ENCODE data around the gene ATP5MC3. TPM values are rescaled to one million over a fixed set of nuclear protein-coding genes. Genes with fewer than 3 reads are reported as not detected.
"Not testable (repeated sequence)": the region's sequence is repeated elsewhere in the genome, so short reads cannot be mapped to it uniquely, and the experiment has no call there.

ATP5MC3 gene
- polyA plus RNA-seq: 100 to 1,000 TPM; 377 to 560 (median 464) TPM

- peak within 1 kb of the TSS; percentile 77 to 95 (median 94) for H3K4me3 Mint-ChIP-seq
- peak within 1 kb of the TSS; percentile 82 to 95 (median 88) for H3K27ac Mint-ChIP-seq
- peaks cover 18 to 23% of the 10 kb centered on the region in 2 donors for H3K4me1 Mint-ChIP-seq
- no peaks in the 10 kb centered on the region for H3K9me3 Mint-ChIP-seq
- DNase-seq: peak; percentile 88 to 92 (median 91)
- peaks cover 3 to 6% (median 5%) of the 10 kb centered on the region in 3 donors for H3K27me3 Mint-ChIP-seq (ENCODE audit: low read depth in 3 of 3)
- H3K36me3 Mint-ChIP-seq: peaks cover 0 to 20% (median 11%) of the 10 kb centered on the region in 3 donors
Measured at GRCh38 chr2:175181104-175181876, at the start of gene ATP5MC3. Gene ATP5MC3, minus strand, starts transcription at chr2:175181710. Its CDS starts 317 bp downstream, at chr2:175181393.

GRCh38 chr2:175228601-175229000, 47.1 kb upstream of the ATP5MC3 start:
- H3K4me1 Mint-ChIP-seq; H3K36me3 Mint-ChIP-seq; H3K4me3 Mint-ChIP-seq; H3K9me3 Mint-ChIP-seq; DNase-seq; H3K27ac Mint-ChIP-seq; H3K27me3 Mint-ChIP-seq (ENCODE audit: low read depth in 3 of 3): not testable (repeated sequence)

GRCh38 chr2:175228179-175228578, 46.7 kb upstream of the ATP5MC3 start:
- Mint-ChIP-seq H3K27ac (no peak overlapping the region), H3K4me3 (no peak overlapping the region)
- no peak for DNase-seq

GRCh38 chr2:175227393-175227792, 45.9 kb upstream of the ATP5MC3 start:
- H3K27ac Mint-ChIP-seq: no peak overlapping the region
- H3K4me3 Mint-ChIP-seq: peak overlapping the region in 2 of 5 donors; percentile 0 to 12

More at GRCh38 chr2:175228179-175228578, 46.7 kb upstream of the ATP5MC3 start:
- H3K4me1 Mint-ChIP-seq: peaks cover 4 to 8% of the 10 kb centered on the region in 2 donors
- peaks cover 0 to 2% (median 0%) of the 10 kb centered on the region in 6 donors for H3K9me3 Mint-ChIP-seq
- peaks cover 0 to 10% (median 2%) of the 10 kb centered on the region in 3 donors for H3K27me3 Mint-ChIP-seq (ENCODE audit: low read depth in 3 of 3)
- H3K36me3 Mint-ChIP-seq: no peaks in the 10 kb centered on the region

GRCh38 chr2:175220075-175220474, 38.6 kb upstream of the ATP5MC3 start:
- no peak for DNase-seq
- Mint-ChIP-seq H3K4me1 (no peaks in the 10 kb centered on the region), H3K27me3 (ENCODE audit: low read depth in 3 of 3) (peaks cover 4 to 8% (median 4%) of the 10 kb centered on the region in 3 donors), H3K36me3 (no peaks in the 10 kb centered on the region), H3K4me3 (no peak overlapping the region), H3K27ac (no peak overlapping the region), H3K9me3 (peaks cover 0 to 2% (median 0%) of the 10 kb centered on the region in 6 donors)

More at GRCh38 chr2:175227393-175227792, 45.9 kb upstream of the ATP5MC3 start:
- peaks cover 2 to 11% (median 4%) of the 10 kb centered on the region in 3 donors for H3K27me3 Mint-ChIP-seq (ENCODE audit: low read depth in 3 of 3)
- H3K4me1 Mint-ChIP-seq: peaks cover 4 to 8% of the 10 kb centered on the region in 2 donors
- peaks cover 0 to 2% (median 0%) of the 10 kb centered on the region in 6 donors for H3K9me3 Mint-ChIP-seq
- DNase-seq: peak in 1 of 3 donors; percentile 14
- H3K36me3 Mint-ChIP-seq: no peaks in the 10 kb centered on the region

GRCh38 chr2:175218551-175218950, 37.0 kb upstream of the ATP5MC3 start:
- H3K36me3 Mint-ChIP-seq: no peaks in the 10 kb centered on the region

GRCh38 chr2:175207741-175208438, 26.4 kb upstream of the ATP5MC3 start:
- DNase-seq: peak; percentile 38 to 73 (median 54)
- peak overlapping the region; percentile 73 to 88 (median 86) for H3K27ac Mint-ChIP-seq

More at GRCh38 chr2:175218551-175218950, 37.0 kb upstream of the ATP5MC3 start:
- Mint-ChIP-seq H3K4me1 (no peaks in the 10 kb centered on the region), H3K9me3 (peaks cover 0 to 2% (median 0%) of the 10 kb centered on the region in 6 donors), H3K27ac (no peak overlapping the region), H3K27me3 (ENCODE audit: low read depth in 3 of 3) (peaks cover 2 to 8% (median 4%) of the 10 kb centered on the region in 3 donors), H3K4me3 (no peak overlapping the region)
- no peak for DNase-seq

GRCh38 chr2:175206866-175207265, 25.4 kb upstream of the ATP5MC3 start:
- Mint-ChIP-seq H3K4me1 (peaks cover 33 to 44% of the 10 kb centered on the region in 2 donors), H3K27me3 (ENCODE audit: low read depth in 3 of 3) (peaks cover 0 to 6% (median 2%) of the 10 kb centered on the region in 3 donors), H3K4me3 (peak overlapping the region in 3 of 5 donors; percentile 36 to 76 (median 48)), H3K36me3 (peaks cover 0 to 5% (median 0%) of the 10 kb centered on the region in 3 donors), H3K9me3 (no peaks in the 10 kb centered on the region), H3K27ac (peak overlapping the region; percentile 1 to 88 (median 86))
- DNase-seq: no peak

More at GRCh38 chr2:175207741-175208438, 26.4 kb upstream of the ATP5MC3 start:
- Mint-ChIP-seq H3K4me3 (peak overlapping the region; percentile 40 to 76 (median 48)), H3K9me3 (no peaks in the 10 kb centered on the region), H3K36me3 (peaks cover 0 to 5% (median 0%) of the 10 kb centered on the region in 3 donors), H3K4me1 (peaks cover 33 to 44% of the 10 kb centered on the region in 2 donors), H3K27me3 (ENCODE audit: low read depth in 3 of 3) (peaks cover 3 to 5% (median 4%) of the 10 kb centered on the region in 3 donors)

- no peak overlapping the region for H3K27ac Mint-ChIP-seq
- DNase-seq: no peak
- no peak overlapping the region for H3K4me3 Mint-ChIP-seq
- no peaks in the 10 kb centered on the region for H3K9me3 Mint-ChIP-seq
- H3K36me3 Mint-ChIP-seq: no peaks in the 10 kb centered on the region
- peaks cover 0 to 6% (median 2%) of the 10 kb centered on the region in 3 donors for H3K27me3 Mint-ChIP-seq (ENCODE audit: low read depth in 3 of 3)
- H3K4me1 Mint-ChIP-seq: peaks cover 33 to 44% of the 10 kb centered on the region in 2 donors
Measured at GRCh38 chr2:175205523-175205922, 24.0 kb upstream of the ATP5MC3 start.

GRCh38 chr2:175203621-175204496, 22.3 kb upstream of the ATP5MC3 start:
- H3K4me3 Mint-ChIP-seq: no peak overlapping the region
- peaks cover 2 to 6% (median 4%) of the 10 kb centered on the region in 3 donors for H3K27me3 Mint-ChIP-seq (ENCODE audit: low read depth in 3 of 3)
- H3K36me3 Mint-ChIP-seq: no peaks in the 10 kb centered on the region
- H3K4me1 Mint-ChIP-seq: peaks cover 28 to 38% of the 10 kb centered on the region in 2 donors
- DNase-seq: peak; percentile 26 to 62 (median 50)
- no peak overlapping the region for H3K27ac Mint-ChIP-seq
- H3K9me3 Mint-ChIP-seq: no peaks in the 10 kb centered on the region

GRCh38 chr2:175195012-175195411, 13.5 kb upstream of the ATP5MC3 start:
- Mint-ChIP-seq H3K36me3 (peaks cover 0 to 3% (median 3%) of the 10 kb centered on the region in 3 donors), H3K27me3 (ENCODE audit: low read depth in 3 of 3) (peaks cover 6 to 15% (median 9%) of the 10 kb centered on the region in 3 donors), H3K27ac (no peak overlapping the region), H3K4me1 (no peaks in the 10 kb centered on the region), H3K4me3 (no peak overlapping the region), H3K9me3 (peaks cover 0 to 3% (median 0%) of the 10 kb centered on the region in 6 donors)
- no peak for DNase-seq

- Mint-ChIP-seq H3K27ac (no peak overlapping the region), H3K27me3 (ENCODE audit: low read depth in 3 of 3) (peaks cover 0 to 12% (median 9%) of the 10 kb centered on the region in 3 donors), H3K36me3 (peaks cover 0 to 3% (median 3%) of the 10 kb centered on the region in 3 donors), H3K4me3 (no peak overlapping the region), H3K9me3 (peaks cover 0 to 3% (median 0%) of the 10 kb centered on the region in 6 donors), H3K4me1 (no peaks in the 10 kb centered on the region)
- DNase-seq: no peak
Measured at GRCh38 chr2:175188761-175189160, 7.3 kb upstream of the ATP5MC3 start.

GRCh38 chr2:175187378-175187777, 5.9 kb upstream of the ATP5MC3 start:
- no peak overlapping the region for H3K27ac Mint-ChIP-seq
- peaks cover 0 to 3% (median 0%) of the 10 kb centered on the region in 3 donors for H3K36me3 Mint-ChIP-seq
- H3K4me3 Mint-ChIP-seq: no peak overlapping the region
- no peaks in the 10 kb centered on the region for H3K4me1 Mint-ChIP-seq
- peak in 1 of 3 donors; percentile 20 for DNase-seq
- peaks cover 0 to 3% (median 0%) of the 10 kb centered on the region in 6 donors for H3K9me3 Mint-ChIP-seq
- H3K27me3 Mint-ChIP-seq (ENCODE audit: low read depth in 3 of 3): peaks cover 1 to 10% (median 9%) of the 10 kb centered on the region in 3 donors
